Pancreas (tissue), 10 donors: Measurements from ENCODE around the gene R3HDM1. TPM values are rescaled to one million over a fixed set of nuclear protein-coding genes. Genes with fewer than 3 reads are reported as not detected.

Source experiments
- ATAC-seq, 4 donors: fragments of 200-7000 bp; cut with Tn5 transposase; one replicate each; pipeline versions ENCODE4 v1.8.0 to v1.9.1; 2020; ENCODE audit warnings: mild to moderate bottlenecking in 4 of 4, moderate library complexity in 4 of 4
- DNase-seq, 6 donors: peaks; one replicate each; pipeline ENCODE4 v3.0.0-alpha.2; 2020
- FAIRE-seq: peaks from 2 replicates; lab custom pipeline; 2012; peaks lifted over from hg19 to GRCh38; lab: Jason Lieb, UNC
- H3K27ac ChIP-seq, 4 donors: fragments of 200-600 bp; sonication (generic); 1 replicate in 3 of 4; 2 replicates in 1 of 4; pipeline versions ENCODE4 v1.5.0 to v1.8.0; 2020
- H3K27me3 ChIP-seq, 4 donors: fragments of 200-600 bp; one replicate each; pipeline ENCODE4 v1.8.0; 2021
- H3K36me3 ChIP-seq, 3 donors: fragments of 200-600 bp; sonication (generic) in 1 of 3; one replicate each; pipeline versions ENCODE4 v1.5.0 to v1.8.0; 2020 to 2021
- H3K4me1 ChIP-seq, 3 donors: fragments of 200-600 bp; one replicate each; pipeline ENCODE4 v1.8.0; 2021
- H3K4me3 ChIP-seq, 4 donors: fragments of 200-600 bp; sonication (generic) in 2 of 4; one replicate each; pipeline versions ENCODE4 v1.5.0 to v1.8.0; 2020 to 2021
- H3K9me3 ChIP-seq, 4 donors: fragments of 200-600 bp; one replicate each; pipeline ENCODE4 v1.8.0; 2021
- WGBS, 2 donors: extraction: QIAGEN DNeasy Blood & Tissue Kit; methylation state at CpG; one replicate each; pipeline ENCODE4 v1.1.7; 2013; 5-methylcytosine and 5-hydroxymethylcytosine counted together
- intact Hi-C, 3 donors: fragments of 100-400 bp; cut with DNase I; formaldehyde crosslinking; loops; one replicate each; pipeline versions ENCODE4 v1.11.1 to v1.14.2; 2022
- polyA plus RNA-seq, 2 donors: library from polyadenylated mRNA; stranded (reverse); fragments of 200-250 nt; gene quantifications; one replicate each; pipeline ENCODE4 v1.2.3, GENCODE V29; 2013
- total RNA-seq, 6 donors: library from RNA; stranded (reverse); fragmentation: NEBNext Ultra II Directional in 4 of 6; extraction: Animal tissue kit (Norgen Biotek cat#: 25700) in 4 of 6; gene quantifications; one replicate each; pipeline versions ENCODE4 v1.2.1 to v1.2.4, GENCODE V29; 2021 to 2023
- TF ChIP-seq, protein P1 (sequence below), 4 donors: fragments of 200-600 bp; sonication (generic) in 3 of 4; IDR thresholded peaks; one replicate each; pipeline versions ENCODE4 v1.5.0 to v1.8.0; 2021; ENCODE audit warnings: antibody characterized with exemption in 4 of 4
- donor health status: healthy with polysubstance abuse.
- donor health status: DM: no; HTN: no; CAD: no; lungs with moderate emphysema.
- donor health status: DM: no; HTN: no; CAD: no.
- donor health status: control.
- donor health status: control.
- donor health status: Bipolar disorder and iron deficiency.
- donor health status: DM: yes; HTN: yes; CAD: no.
- donor health status: DM: no; HTN: no; CAD: no.
- donor health status: DM: no; HTN: no; CAD: no.
- donor health status: DM: yes; HTN: yes; CAD: no.

Gene R3HDM1
- total and polyA plus RNA-seq, 8 donors = 6.8 to 16.0 (median 10.9) TPM

GRCh38 chr2:135664623-135665068 is 133.4 kb downstream of the R3HDM1 start:
- Histone ChIP-seq H3K36me3 (peaks cover 0 to 9% (median 0%) of the 10 kb centered on the region in 3 donors), H3K4me1 (peaks cover 0 to 4% (median 0%) of the 10 kb centered on the region in 3 donors), H3K27ac (no peak overlapping the region), H3K4me3 (no peak overlapping the region), H3K27me3 (no peaks in the 10 kb centered on the region), H3K9me3 (no peaks in the 10 kb centered on the region)
- ATAC-seq = no peak
- intact Hi-C loops = no loop called here
- TF ChIP-seq, protein P1, sequence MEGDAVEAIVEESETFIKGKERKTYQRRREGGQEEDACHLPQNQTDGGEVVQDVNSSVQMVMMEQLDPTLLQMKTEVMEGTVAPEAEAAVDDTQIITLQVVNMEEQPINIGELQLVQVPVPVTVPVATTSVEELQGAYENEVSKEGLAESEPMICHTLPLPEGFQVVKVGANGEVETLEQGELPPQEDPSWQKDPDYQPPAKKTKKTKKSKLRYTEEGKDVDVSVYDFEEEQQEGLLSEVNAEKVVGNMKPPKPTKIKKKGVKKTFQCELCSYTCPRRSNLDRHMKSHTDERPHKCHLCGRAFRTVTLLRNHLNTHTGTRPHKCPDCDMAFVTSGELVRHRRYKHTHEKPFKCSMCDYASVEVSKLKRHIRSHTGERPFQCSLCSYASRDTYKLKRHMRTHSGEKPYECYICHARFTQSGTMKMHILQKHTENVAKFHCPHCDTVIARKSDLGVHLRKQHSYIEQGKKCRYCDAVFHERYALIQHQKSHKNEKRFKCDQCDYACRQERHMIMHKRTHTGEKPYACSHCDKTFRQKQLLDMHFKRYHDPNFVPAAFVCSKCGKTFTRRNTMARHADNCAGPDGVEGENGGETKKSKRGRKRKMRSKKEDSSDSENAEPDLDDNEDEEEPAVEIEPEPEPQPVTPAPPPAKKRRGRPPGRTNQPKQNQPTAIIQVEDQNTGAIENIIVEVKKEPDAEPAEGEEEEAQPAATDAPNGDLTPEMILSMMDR (IDR thresholded peaks at IDR 0.05) = no peak
- FAIRE-seq = no peak
- DNase-seq = no peak

- H3K36me3 ChIP-seq = peaks cover 0 to 2% (median 0%) of the 10 kb centered on the region in 3 donors
- no peak overlapping the region for H3K4me3 ChIP-seq
- H3K27ac ChIP-seq = no peak overlapping the region
- peaks cover 0 to 4% (median 0%) of the 10 kb centered on the region in 3 donors for H3K4me1 ChIP-seq
- TF ChIP-seq, protein P1 (IDR thresholded peaks at IDR 0.05) = no peak
- FAIRE-seq = no peak
- no peak for DNase-seq
- intact Hi-C loops = no loop called here
- ATAC-seq = no peak
- H3K9me3 ChIP-seq = no peaks in the 10 kb centered on the region
- no peaks in the 10 kb centered on the region for H3K27me3 ChIP-seq
Observed at GRCh38 chr2:135667045-135667444, 135.8 kb downstream of the R3HDM1 start.

- H3K36me3 ChIP-seq = peaks cover 0 to 2% (median 0%) of the 10 kb centered on the region in 3 donors
- H3K27ac ChIP-seq = no peak overlapping the region
- no peaks in the 10 kb centered on the region for H3K27me3 ChIP-seq
- intact Hi-C loops = no loop called here
- FAIRE-seq (no peak), ATAC-seq (peak; percentile 20 to 78 (median 68)), DNase-seq (no peak)
- TF ChIP-seq, protein P1 (IDR thresholded peaks at IDR 0.05) = no peak
- H3K4me3 ChIP-seq = no peak overlapping the region
- peaks cover 0 to 14% (median 7%) of the 10 kb centered on the region in 3 donors for H3K4me1 ChIP-seq
- WGBS, 2 donors = 8 to 11% methylated on average over 1 of the region's 1 CpG
- no peaks in the 10 kb centered on the region for H3K9me3 ChIP-seq
Observed at GRCh38 chr2:135674453-135674852, 143.2 kb downstream of the R3HDM1 start.

DNA sequence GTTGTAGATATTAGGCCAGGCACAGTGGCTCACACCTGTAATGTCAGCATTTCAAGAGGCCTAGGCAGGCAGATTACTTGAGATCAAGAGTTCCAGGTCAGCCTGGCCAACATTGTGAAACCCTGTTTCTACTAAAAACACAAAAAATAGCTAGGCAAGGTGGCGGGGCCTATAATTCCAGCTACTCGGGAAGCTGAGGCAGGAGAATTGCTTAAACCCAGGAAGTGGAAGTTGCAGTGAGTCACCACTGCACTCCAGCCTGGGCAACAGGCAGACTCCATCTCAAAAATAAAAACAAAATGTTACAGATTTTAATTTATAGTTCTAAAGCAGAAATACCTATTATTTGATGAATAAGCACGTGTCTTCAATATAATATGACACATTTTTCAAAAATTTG is 144.7 kb downstream of the R3HDM1 start:
- DNase-seq (no peak), ATAC-seq (no peak), FAIRE-seq (no peak)
- no peaks in the 10 kb centered on the region for H3K9me3 ChIP-seq
- peaks cover 0 to 14% (median 7%) of the 10 kb centered on the region in 3 donors for H3K4me1 ChIP-seq
- H3K4me3 ChIP-seq = no peak overlapping the region
- no peaks in the 10 kb centered on the region for H3K27me3 ChIP-seq
- no peak overlapping the region for H3K27ac ChIP-seq
- peaks cover 0 to 10% (median 0%) of the 10 kb centered on the region in 3 donors for H3K36me3 ChIP-seq
- intact Hi-C loops = no loop called here
- 94 to 97% methylated on average over 3 of the region's 3 CpGs for WGBS, 2 donors
- TF ChIP-seq, protein P1 (IDR thresholded peaks at IDR 0.05) = no peak

- ATAC-seq = no peak
- 94 to 97% methylated on average over 2 of the region's 2 CpGs for WGBS, 2 donors
Observed at GRCh38 chr2:135679125-135679524, 147.8 kb downstream of the R3HDM1 start.

More at GRCh38 chr2:135679125-135679524, 147.8 kb downstream of the R3HDM1 start:
- peaks cover 0 to 12% (median 7%) of the 10 kb centered on the region in 3 donors for H3K4me1 ChIP-seq
- no peak for FAIRE-seq
- intact Hi-C loops = no loop called here
- H3K36me3 ChIP-seq = peaks cover 0 to 11% (median 0%) of the 10 kb centered on the region in 3 donors
- TF ChIP-seq, protein P1 (IDR thresholded peaks at IDR 0.05) = no peak
- no peaks in the 10 kb centered on the region for H3K27me3 ChIP-seq
- no peak overlapping the region for H3K27ac ChIP-seq
- DNase-seq = no peak
- no peaks in the 10 kb centered on the region for H3K9me3 ChIP-seq
- H3K4me3 ChIP-seq = no peak overlapping the region
